HEK293 (cell line): ENCODE results near the gene DUS3L.
A peak's percentile ranks its signal among the peaks of the same experiment; 100 is the strongest.

ENCODE experiments used
- CTCF ChIA-PET: fragments of 350-600 bp; formaldehyde crosslinking; extraction: SDS; loops from one replicate; lab custom pipeline; 2021; ENCODE audit warnings: antibody characterized with exemption; lab: Yijun Ruan, JAX
- POLR2A ChIA-PET: fragments of 300-600 bp; formaldehyde crosslinking; extraction: SDS; loops from one replicate; lab custom pipeline; 2020; ENCODE audit warnings: antibody characterized with exemption, inconsistent platforms; lab: Yijun Ruan, JAX
- H3K27ac ChIP-seq: fragments of 200-500 bp; sonication (Bioruptor generic); 2 replicates; pipeline ENCODE4 v1.5.1; 2014; ENCODE audit warnings: low read depth, low read length, control low read depth, inconsistent platforms; ENCODE audit errors: extremely low read depth
- H3K36me3 ChIP-seq, 2 experiments: fragments of 200-500 bp in 1 of 2; sonication (Bioruptor generic) in 1 of 2; 1 replicate in 1 of 2; 2 replicates in 1 of 2; pipeline ENCODE4 v1.5.1; 2014 to 2017; ENCODE audit warnings: inconsistent platforms in 2 of 2, low read length in 2 of 2; ENCODE audit not compliant: control insufficient read depth in 2 of 2, insufficient read depth in 1 of 2
- H3K4me1 ChIP-seq: fragments of 200-500 bp; sonication (Bioruptor generic); 2 replicates; pipeline ENCODE4 v1.5.1; 2014; ENCODE audit warnings: mild to moderate bottlenecking, low read length, inconsistent platforms; ENCODE audit not compliant: control insufficient read depth, insufficient read depth
- H3K4me3 ChIP-seq: 2 replicates; pipeline ENCODE4 v1.5.1; 2011; ENCODE audit warnings: low read depth, mild to moderate bottlenecking, control low read depth, low read length, moderate library complexity
- H3K9me3 ChIP-seq: fragments of 200-500 bp; sonication (Bioruptor generic); 2 replicates; pipeline ENCODE4 v1.5.1; 2014; ENCODE audit warnings: low read depth, low read length, inconsistent platforms; ENCODE audit not compliant: control insufficient read depth, insufficient read depth
- BCL11B ChIP-seq: fragments of 450-650 bp; formaldehyde crosslinking; IDR thresholded peaks from 2 replicates; pipeline ENCODE4 v1.5.1; 2016; ENCODE audit warnings: low read depth, missing biosample characterization, missing genetic modification characterization
- GLIS1 ChIP-seq: fragments of 450-650 bp; formaldehyde crosslinking; IDR thresholded peaks from 2 replicates; pipeline ENCODE4 v1.5.1; 2016; ENCODE audit warnings: missing biosample characterization, missing genetic modification characterization
- HOXD13 ChIP-seq: sonication (generic); formaldehyde crosslinking; IDR thresholded peaks from 2 replicates; pipeline ENCODE4 v1.8.0; 2022; ENCODE audit warnings: missing genetic modification reagents, borderline replicate concordance
- IKZF3 ChIP-seq: fragments of 450-650 bp; IDR thresholded peaks from 2 replicates; pipeline ENCODE4 v1.5.0; 2018; ENCODE audit warnings: missing biosample characterization, mild to moderate bottlenecking, missing genetic modification characterization, moderate library complexity
- KLF8 ChIP-seq: fragments of 450-650 bp; formaldehyde crosslinking; IDR thresholded peaks from 2 replicates; pipeline ENCODE4 v1.5.1; 2016; ENCODE audit warnings: missing biosample characterization, missing genetic modification characterization
- KLF9 ChIP-seq: fragments of 450-650 bp; formaldehyde crosslinking; IDR thresholded peaks from 2 replicates; pipeline ENCODE4 v1.5.1; 2016; ENCODE audit warnings: missing biosample characterization, missing genetic modification characterization, low read depth
- PATZ1 ChIP-seq: fragments of 450-650 bp; formaldehyde crosslinking; IDR thresholded peaks from 2 replicates; pipeline ENCODE4 v1.5.1; 2016; ENCODE audit warnings: missing biosample characterization, missing genetic modification characterization
- PRDM1 ChIP-seq: fragments of 450-650 bp; formaldehyde crosslinking; IDR thresholded peaks from 2 replicates; pipeline ENCODE4; 2016; ENCODE audit warnings: missing biosample characterization, missing genetic modification characterization
- PRDM10 ChIP-seq: fragments of 450-650 bp; formaldehyde crosslinking; IDR thresholded peaks from 2 replicates; pipeline ENCODE4 v1.5.1; 2016; ENCODE audit warnings: missing biosample characterization, missing genetic modification characterization
- REPIN1 ChIP-seq: fragments of 450-650 bp; formaldehyde crosslinking; IDR thresholded peaks from 2 replicates; pipeline ENCODE4 v1.5.1; 2017; ENCODE audit warnings: missing biosample characterization, missing genetic modification characterization, low read depth
- REST ChIP-seq: fragments of 450-650 bp; formaldehyde crosslinking; IDR thresholded peaks from 2 replicates; pipeline ENCODE4 v1.5.1; 2016; ENCODE audit warnings: missing biosample characterization, missing genetic modification characterization
- SETDB1 ChIP-seq: IDR thresholded peaks from one replicate; pipeline ENCODE4 v1.6.1; 2017; ENCODE audit warnings: mild to moderate bottlenecking, low read length, moderate library complexity, mixed read lengths; ENCODE audit not compliant: insufficient read length
- SP2 ChIP-seq: fragments of 450-650 bp; formaldehyde crosslinking; IDR thresholded peaks from 2 replicates; pipeline ENCODE4 v1.5.1; 2016; ENCODE audit warnings: missing biosample characterization, missing genetic modification characterization
- SP3 ChIP-seq: fragments of 450-650 bp; formaldehyde crosslinking; IDR thresholded peaks from 2 replicates; pipeline ENCODE4 v1.5.1; 2016; ENCODE audit warnings: missing biosample characterization, missing genetic modification characterization
- ZIC2 ChIP-seq: fragments of 450-650 bp; formaldehyde crosslinking; IDR thresholded peaks from 2 replicates; pipeline ENCODE4 v1.5.1; 2016; ENCODE audit warnings: missing biosample characterization, missing genetic modification characterization
- ZNF133 ChIP-seq: fragments of 450-650 bp; formaldehyde crosslinking; IDR thresholded peaks from 2 replicates; pipeline ENCODE4 v1.5.1; 2016; ENCODE audit warnings: missing biosample characterization, missing genetic modification characterization
- ZNF211 ChIP-seq: fragments of 450-650 bp; formaldehyde crosslinking; IDR thresholded peaks from 2 replicates; pipeline ENCODE4 v1.5.1; 2016; ENCODE audit warnings: low read depth, missing biosample characterization, missing genetic modification characterization
- ZNF366 ChIP-seq: fragments of 450-650 bp; formaldehyde crosslinking; conservative IDR thresholded peaks from 2 replicates; pipeline ENCODE4 v1.5.1; 2016; ENCODE audit warnings: missing biosample characterization, missing genetic modification characterization
- ZNF394 ChIP-seq: fragments of 450-650 bp; formaldehyde crosslinking; IDR thresholded peaks from 2 replicates; pipeline ENCODE4 v1.5.1; 2016; ENCODE audit warnings: missing biosample characterization, missing genetic modification characterization, mild to moderate bottlenecking, moderate library complexity, borderline replicate concordance
- ZNF48 ChIP-seq: fragments of 450-650 bp; formaldehyde crosslinking; IDR thresholded peaks from 2 replicates; pipeline ENCODE4 v1.5.1; 2016; ENCODE audit warnings: missing biosample characterization, missing genetic modification characterization
- ZNF510 ChIP-seq: fragments of 450-650 bp; formaldehyde crosslinking; IDR thresholded peaks from 2 replicates; pipeline ENCODE4 v1.5.1; 2018; ENCODE audit warnings: mild to moderate bottlenecking, missing genetic modification characterization, missing biosample characterization; ENCODE audit not compliant: insufficient replicate concordance
- ZNF513 ChIP-seq: fragments of 450-650 bp; IDR thresholded peaks from 2 replicates; pipeline ENCODE4 v1.5.1; 2018; ENCODE audit warnings: missing biosample characterization, missing genetic modification characterization
- ZNF558 ChIP-seq: fragments of 450-650 bp; formaldehyde crosslinking; IDR thresholded peaks from 2 replicates; pipeline ENCODE4 v1.5.1; 2016; ENCODE audit warnings: missing biosample characterization, missing genetic modification characterization
- ZNF561 ChIP-seq: fragments of 450-650 bp; IDR thresholded peaks from 2 replicates; pipeline ENCODE4 v1.5.1; 2018; ENCODE audit warnings: missing biosample characterization, missing genetic modification characterization, borderline replicate concordance
- ZNF621 ChIP-seq: fragments of 450-650 bp; formaldehyde crosslinking; IDR thresholded peaks from 2 replicates; pipeline ENCODE4 v1.5.1; 2017; ENCODE audit warnings: missing biosample characterization, missing genetic modification characterization
- ZNF843 ChIP-seq: fragments of 450-650 bp; formaldehyde crosslinking; IDR thresholded peaks from 2 replicates; pipeline ENCODE4 v1.5.1; 2016; ENCODE audit warnings: missing biosample characterization, missing genetic modification characterization

Gene DUS3L

GRCh38 chr19:5801796-5802619 is 11.0 kb upstream of the DUS3L start:
- no peak overlapping the region for H3K27ac ChIP-seq
- POLR2A ChIA-PET: no interaction called here
- H3K4me1 ChIP-seq: peaks cover 3% of the 10 kb centered on the region; the same call in 1 of the 2 replicates
- H3K4me3 ChIP-seq: no peak overlapping the region
- no peaks in the 10 kb centered on the region for H3K36me3 ChIP-seq
- H3K9me3 ChIP-seq: no peaks in the 10 kb centered on the region
- CTCF ChIA-PET: interaction anchor here (0.6 to 1.4 kb wide), 4 partner anchors 13 to 279 kb away, joined by 3 to 4 read pairs (median 4); no protein-coding TSS in a partner anchor
- no peak for TF ChIP-seq ZNF558 (tag by site-specific recombination)
- no peak for TF ChIP-seq SETDB1
- TF ChIP-seq KLF8 (tag by site-specific recombination): no peak
- no peak for TF ChIP-seq ZNF510 (tag by site-specific recombination)
- no peak for TF ChIP-seq ZNF133 (tag by site-specific recombination)
- no peak for TF ChIP-seq ZNF211 (tag by site-specific recombination)
- TF ChIP-seq IKZF3: no peak
- peak; percentile 50 for TF ChIP-seq PRDM10 (tag by site-specific recombination)
- TF ChIP-seq BCL11B (tag by site-specific recombination): no peak
- TF ChIP-seq HOXD13 (CRISPR knock-in tag): no peak
- 0 out of 2 replicates have a peak, but pooled peaks have one; percentile 15 for TF ChIP-seq ZNF366 (tag by site-specific recombination)
- no peak for TF ChIP-seq REST (tag by site-specific recombination)
- peak; percentile 40; the same call in 1 of the 2 replicates for TF ChIP-seq ZIC2 (tag by site-specific recombination)
- TF ChIP-seq GLIS1 (tag by site-specific recombination): peak; percentile 54
- TF ChIP-seq SP2 (tag by site-specific recombination): peak; percentile 29; the same call in 1 of the 2 replicates
- TF ChIP-seq ZNF843: no peak
- TF ChIP-seq REPIN1 (tag by site-specific recombination): no peak
- no peak for TF ChIP-seq ZNF621 (tag by site-specific recombination)
- no peak for TF ChIP-seq PRDM1
- TF ChIP-seq ZNF513 (tag by site-specific recombination): no peak
- TF ChIP-seq PATZ1 (tag by site-specific recombination): peak; percentile 77
- no peak for TF ChIP-seq ZNF561 (tag by site-specific recombination)
- TF ChIP-seq ZNF48 (tag by site-specific recombination): no peak
- peak; percentile 24; the same call in 1 of the 2 replicates for TF ChIP-seq SP3 (tag by site-specific recombination)
- TF ChIP-seq ZNF394 (tag by site-specific recombination): no peak
- TF ChIP-seq KLF9: peak; percentile 51
